Fibroblast of skin of scalp (primary cell): ENCODE results near the gene LRRC74A. TPM values are rescaled to one million over a fixed set of nuclear protein-coding genes. Genes with fewer than 3 reads are reported as not detected.
A peak's percentile ranks its signal among the peaks of the same experiment; 100 is the strongest.

Experiments used
- DNase-seq: peaks from one replicate; pipeline ENCODE4 v3.0.0-alpha.2; 2013
- polyA plus RNA-seq, 2 experiments: library from polyadenylated mRNA; unstranded; fragments of 120-200 nt; gene quantifications; one replicate each; pipeline ENCODE4 v1.2.1, GENCODE V29; 2013; ENCODE audit not compliant: insufficient read length in 2 of 2

Gene LRRC74A
- not detected for polyA plus RNA-seq (2013, experiment 1 of 2; ENCODE audit: insufficient read length)
- not detected for polyA plus RNA-seq (2013, experiment 2 of 2; ENCODE audit: insufficient read length)

- DNase-seq: no peak
These were observed at the start of gene LRRC74A for GRCh38 chr14:76826122-76826521. Gene LRRC74A, plus strand, starts transcription at chr14:76826408. Its CDS starts 290 bp downstream, at chr14:76826698.

- no peak for DNase-seq
These were observed 49.6 kb upstream of the LRRC74A start for GRCh38 chr14:76776428-76777251.

GRCh38 chr14:76777721-76778120 is 48.5 kb upstream of the LRRC74A start:
- no peak for DNase-seq

GRCh38 chr14:76778546-76779215 is 47.5 kb upstream of the LRRC74A start:
- no peak for DNase-seq

GRCh38 chr14:76779221-76780057 is 46.8 kb upstream of the LRRC74A start:
- DNase-seq: no peak

- no peak for DNase-seq
These were observed 46.2 kb upstream of the LRRC74A start for GRCh38 chr14:76780058-76780345.

- no peak for DNase-seq
These were observed 45.8 kb upstream of the LRRC74A start for GRCh38 chr14:76780360-76780759.

- no peak for DNase-seq
These were observed 45.1 kb upstream of the LRRC74A start for GRCh38 chr14:76780875-76781647.

- DNase-seq: no peak
These were observed 44.6 kb upstream of the LRRC74A start for GRCh38 chr14:76781648-76782051.

GRCh38 chr14:76782115-76782884 is 43.9 kb upstream of the LRRC74A start:
- no peak for DNase-seq

- peak; percentile 19 for DNase-seq
These were observed 43.2 kb upstream of the LRRC74A start for GRCh38 chr14:76782885-76783566.

GRCh38 chr14:76784266-76784874 is 41.8 kb upstream of the LRRC74A start:
- DNase-seq: no peak

GRCh38 chr14:76784881-76785280 is 41.3 kb upstream of the LRRC74A start:
- DNase-seq: peak; percentile 80

GRCh38 chr14:76786601-76787000 is 39.6 kb upstream of the LRRC74A start:
- no peak for DNase-seq

- DNase-seq: no peak
These were observed 33.8 kb upstream of the LRRC74A start for GRCh38 chr14:76792422-76792821.

GRCh38 chr14:76793324-76793723 is 32.9 kb upstream of the LRRC74A start:
- DNase-seq: no peak

GRCh38 chr14:76793956-76794355 is 32.3 kb upstream of the LRRC74A start:
- no peak for DNase-seq

- no peak for DNase-seq
These were observed 19.8 kb upstream of the LRRC74A start for GRCh38 chr14:76806446-76806845.

- DNase-seq: no peak
These were observed 18.2 kb upstream of the LRRC74A start for GRCh38 chr14:76808011-76808410.

- DNase-seq: no peak
These were observed 17.2 kb upstream of the LRRC74A start for GRCh38 chr14:76808990-76809389.
